ENCODE results near the gene ACBD6.

Gene ACBD6

DNA sequence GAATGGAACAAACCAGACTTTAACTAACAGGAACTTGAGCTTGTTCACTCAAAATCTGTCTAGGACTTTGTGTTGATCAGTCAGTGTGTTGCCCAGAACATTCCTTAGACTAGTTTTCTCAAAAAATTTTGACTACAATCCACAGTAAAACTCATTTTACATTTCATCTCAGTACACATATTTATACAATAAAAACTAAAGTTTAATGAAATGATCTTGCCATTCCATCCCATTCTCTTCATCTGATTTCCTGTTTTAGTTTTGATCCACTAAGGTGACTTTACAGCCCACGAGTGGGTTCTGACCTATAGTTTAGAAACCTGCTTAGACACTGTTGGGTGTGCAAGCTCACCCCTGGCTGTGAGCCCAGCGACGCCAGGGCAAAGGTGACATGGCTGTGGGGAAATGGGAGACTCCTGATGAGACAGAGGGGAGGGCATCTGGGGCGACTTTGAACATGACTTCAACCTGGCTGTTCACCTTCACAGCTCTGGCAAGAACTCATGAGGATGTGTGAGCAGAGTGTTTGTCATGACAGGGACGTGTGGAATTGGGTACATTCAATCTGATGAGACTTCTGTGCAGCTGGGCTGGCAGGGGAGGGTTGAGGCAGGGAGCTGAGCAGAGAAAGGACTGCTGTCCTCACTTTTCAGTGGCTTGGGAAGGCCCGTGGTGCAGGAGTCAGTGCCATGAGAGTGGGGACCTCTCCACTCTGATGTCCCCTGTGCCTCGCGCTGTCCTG is 231.7 kb downstream of the ACBD6 start:
- no peak overlapping the region for H3K27ac ChIP-seq (ENCODE audit: insufficient read depth, low read length, poor library complexity, severe bottlenecking)
- H3K27me3 ChIP-seq (replicated peaks; ENCODE audit: control insufficient read depth, insufficient read depth, low read length, poor library complexity, severe bottlenecking), result no peaks in the 10 kb centered on the region
- no peak overlapping the region for H3K4me3 ChIP-seq (ENCODE audit: insufficient read depth, low read depth, low read length, poor library complexity, severe bottlenecking)
- H3K4me1 ChIP-seq (ENCODE audit: control insufficient read depth, insufficient read depth, low read length, poor library complexity, severe bottlenecking), result no peaks in the 10 kb centered on the region
- no peaks in the 10 kb centered on the region for H3K9me3 ChIP-seq (ENCODE audit: control insufficient read depth, low read length)
- DNase-seq, result no peak
- H3K36me3 ChIP-seq (ENCODE audit: control insufficient read depth, insufficient read depth, low read length), result peaks cover 9% of the 10 kb centered on the region

DNA sequence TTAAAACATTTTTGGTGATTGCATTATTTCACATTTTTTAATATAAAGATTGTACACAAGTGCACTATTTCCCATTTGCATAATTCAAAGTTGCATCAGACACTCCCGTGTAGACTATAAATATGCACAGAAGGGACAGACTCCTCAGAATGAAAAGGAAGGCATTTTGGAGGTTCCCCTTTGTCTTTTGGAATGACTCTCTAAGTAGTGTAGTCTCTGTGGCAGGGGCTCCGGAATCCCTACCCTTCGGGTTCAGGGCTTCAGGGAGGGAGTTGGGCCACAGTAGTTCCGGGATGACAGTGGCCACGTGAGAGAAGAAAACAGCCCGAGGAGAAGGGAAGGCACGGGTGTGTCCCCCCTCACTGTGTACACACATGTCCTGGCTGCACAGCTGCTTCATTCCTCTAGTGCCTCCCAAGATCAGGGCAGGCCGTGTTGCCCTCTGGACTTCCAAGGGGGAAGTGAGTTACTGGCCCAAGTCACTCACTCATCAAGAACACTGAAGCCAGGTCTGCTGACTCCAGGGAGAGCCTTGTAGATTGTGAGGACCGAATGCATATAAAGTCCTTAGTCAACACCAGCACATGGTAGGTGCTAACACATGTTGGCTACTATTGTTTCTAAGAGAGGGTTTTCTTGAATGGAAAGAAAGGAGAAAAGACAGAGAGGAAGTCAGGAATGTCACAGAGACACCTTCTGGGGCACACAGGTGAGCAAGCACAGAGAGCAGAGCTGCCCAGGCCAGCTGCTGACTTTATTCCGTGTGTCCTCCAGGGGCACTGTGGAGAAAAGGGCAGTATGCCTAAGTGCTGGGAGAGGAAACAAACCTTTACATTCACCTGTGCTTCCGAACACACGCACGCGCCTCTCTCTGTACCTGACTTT is 232.5 kb downstream of the ACBD6 start:
- H3K9me3 ChIP-seq (ENCODE audit: control insufficient read depth, low read length), result no peaks in the 10 kb centered on the region
- DNase-seq, result no peak
- H3K36me3 ChIP-seq (ENCODE audit: control insufficient read depth, insufficient read depth, low read length), result peaks cover 2% of the 10 kb centered on the region
- no peak overlapping the region for H3K4me3 ChIP-seq (ENCODE audit: insufficient read depth, low read depth, low read length, poor library complexity, severe bottlenecking)
- no peak overlapping the region for H3K27ac ChIP-seq (ENCODE audit: insufficient read depth, low read length, poor library complexity, severe bottlenecking)
- no peaks in the 10 kb centered on the region for H3K27me3 ChIP-seq (replicated peaks; ENCODE audit: control insufficient read depth, insufficient read depth, low read length, poor library complexity, severe bottlenecking)
- H3K4me1 ChIP-seq (ENCODE audit: control insufficient read depth, insufficient read depth, low read length, poor library complexity, severe bottlenecking), result no peaks in the 10 kb centered on the region

- H3K4me1 ChIP-seq (ENCODE audit: control insufficient read depth, insufficient read depth, low read length, poor library complexity, severe bottlenecking), result no peaks in the 10 kb centered on the region
- no peaks in the 10 kb centered on the region for H3K9me3 ChIP-seq (ENCODE audit: control insufficient read depth, low read length)
- DNase-seq, result no peak
- H3K27me3 ChIP-seq (replicated peaks; ENCODE audit: control insufficient read depth, insufficient read depth, low read length, poor library complexity, severe bottlenecking), result no peaks in the 10 kb centered on the region
- H3K36me3 ChIP-seq (ENCODE audit: control insufficient read depth, insufficient read depth, low read length), result peaks cover under 1% of the 10 kb centered on the region
- H3K4me3 ChIP-seq (ENCODE audit: insufficient read depth, low read depth, low read length, poor library complexity, severe bottlenecking), result no peak overlapping the region
- no peak overlapping the region for H3K27ac ChIP-seq (ENCODE audit: insufficient read depth, low read length, poor library complexity, severe bottlenecking)
Measured at GRCh38 chr1:180268556-180269075, 233.8 kb downstream of the ACBD6 start.

- no peak for DNase-seq
- no peaks in the 10 kb centered on the region for H3K36me3 ChIP-seq (ENCODE audit: control insufficient read depth, insufficient read depth, low read length)
Measured at GRCh38 chr1:180267761-180268555, 234.4 kb downstream of the ACBD6 start.

GRCh38 chr1:180267211-180267561 is 235.2 kb downstream of the ACBD6 start:
- Histone ChIP-seq H3K4me3 (ENCODE audit: insufficient read depth, low read depth, low read length, poor library complexity, severe bottlenecking) (no peak overlapping the region), H3K27ac (ENCODE audit: insufficient read depth, low read length, poor library complexity, severe bottlenecking) (no peak overlapping the region), H3K9me3 (ENCODE audit: control insufficient read depth, low read length) (no peaks in the 10 kb centered on the region), H3K36me3 (ENCODE audit: control insufficient read depth, insufficient read depth, low read length) (no peaks in the 10 kb centered on the region), H3K4me1 (ENCODE audit: control insufficient read depth, insufficient read depth, low read length, poor library complexity, severe bottlenecking) (no peaks in the 10 kb centered on the region), H3K27me3 (replicated peaks; ENCODE audit: control insufficient read depth, insufficient read depth, low read length, poor library complexity, severe bottlenecking) (no peaks in the 10 kb centered on the region)
- DNase-seq, result no peak

More at GRCh38 chr1:180267761-180268555, 234.4 kb downstream of the ACBD6 start:
- no peak overlapping the region for H3K27ac ChIP-seq (ENCODE audit: insufficient read depth, low read length, poor library complexity, severe bottlenecking)
- H3K4me1 ChIP-seq (ENCODE audit: control insufficient read depth, insufficient read depth, low read length, poor library complexity, severe bottlenecking), result no peaks in the 10 kb centered on the region
- H3K4me3 ChIP-seq (ENCODE audit: insufficient read depth, low read depth, low read length, poor library complexity, severe bottlenecking), result no peak overlapping the region
- no peaks in the 10 kb centered on the region for H3K27me3 ChIP-seq (replicated peaks; ENCODE audit: control insufficient read depth, insufficient read depth, low read length, poor library complexity, severe bottlenecking)
- no peaks in the 10 kb centered on the region for H3K9me3 ChIP-seq (ENCODE audit: control insufficient read depth, low read length)

DNA sequence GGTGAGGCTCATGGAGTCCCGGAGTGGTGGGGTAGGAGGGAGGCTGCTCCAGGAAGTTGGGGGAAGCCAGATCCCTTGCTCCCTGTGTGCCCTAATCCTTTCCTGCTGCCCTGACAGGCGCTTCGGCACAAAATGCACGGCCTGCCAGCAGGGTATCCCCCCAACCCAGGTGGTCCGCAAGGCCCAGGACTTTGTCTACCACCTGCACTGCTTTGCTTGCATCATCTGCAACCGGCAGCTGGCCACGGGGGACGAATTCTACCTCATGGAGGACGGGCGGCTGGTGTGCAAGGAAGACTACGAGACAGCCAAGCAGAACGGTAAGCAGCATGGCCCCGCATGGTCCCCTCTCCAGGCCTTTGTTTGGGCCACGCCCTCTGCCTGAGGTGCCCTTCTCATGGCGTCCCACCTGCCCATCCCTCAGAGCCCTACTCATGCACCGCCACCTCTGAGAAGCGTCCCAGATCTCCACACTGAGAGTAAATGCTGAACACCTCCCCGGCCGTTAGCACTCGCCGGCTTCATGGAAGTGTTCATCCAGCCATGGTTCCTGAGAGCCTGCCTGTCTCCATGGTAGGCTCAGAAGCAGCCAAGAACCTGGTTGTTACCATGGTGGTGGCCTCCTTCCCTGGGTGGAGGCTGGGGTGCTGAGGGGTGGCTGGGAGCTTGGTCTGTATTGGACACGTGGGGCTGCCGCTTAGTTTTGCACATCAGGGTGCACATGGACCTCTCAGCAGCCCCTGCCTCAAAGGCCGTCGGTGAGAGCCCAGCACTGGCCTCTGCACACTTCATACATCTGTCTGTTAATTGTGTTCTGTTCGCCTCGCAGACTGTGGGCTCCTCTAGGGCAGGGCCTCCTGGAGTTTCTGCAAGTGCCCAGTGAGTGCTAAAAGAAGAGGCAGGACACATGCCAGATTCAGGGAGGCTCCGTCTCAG is 235.8 kb downstream of the ACBD6 start:
- H3K9me3 ChIP-seq (ENCODE audit: control insufficient read depth, low read length), result no peaks in the 10 kb centered on the region
- no peaks in the 10 kb centered on the region for H3K4me1 ChIP-seq (ENCODE audit: control insufficient read depth, insufficient read depth, low read length, poor library complexity, severe bottlenecking)
- H3K4me3 ChIP-seq (ENCODE audit: insufficient read depth, low read depth, low read length, poor library complexity, severe bottlenecking), result no peak overlapping the region
- no peak overlapping the region for H3K27ac ChIP-seq (ENCODE audit: insufficient read depth, low read length, poor library complexity, severe bottlenecking)
- H3K36me3 ChIP-seq (ENCODE audit: control insufficient read depth, insufficient read depth, low read length), result no peaks in the 10 kb centered on the region
- no peak for DNase-seq
- H3K27me3 ChIP-seq (replicated peaks; ENCODE audit: control insufficient read depth, insufficient read depth, low read length, poor library complexity, severe bottlenecking), result no peaks in the 10 kb centered on the region

DNA sequence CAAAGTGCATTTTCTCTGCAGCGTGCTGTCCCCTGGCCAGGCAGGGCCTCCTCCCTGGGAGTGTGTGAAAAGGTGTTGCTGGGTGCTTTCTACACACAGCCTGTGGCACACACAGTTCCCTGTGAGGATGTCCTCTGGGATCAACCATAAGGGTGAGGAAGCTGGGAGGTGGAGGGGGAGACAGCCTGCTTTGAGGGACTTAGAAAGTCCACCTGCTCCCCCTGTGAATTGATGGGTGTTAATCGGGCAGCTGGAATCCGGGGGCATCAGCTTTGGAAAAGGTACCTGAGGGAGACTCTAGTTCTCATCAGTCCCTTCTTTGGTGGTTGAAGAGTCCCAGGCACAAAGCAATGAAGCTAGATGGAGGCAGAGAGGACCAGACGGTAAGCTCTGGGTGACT is 236.5 kb downstream of the ACBD6 start:
- Histone ChIP-seq H3K27ac (ENCODE audit: insufficient read depth, low read length, poor library complexity, severe bottlenecking) (no peak overlapping the region), H3K27me3 (replicated peaks; ENCODE audit: control insufficient read depth, insufficient read depth, low read length, poor library complexity, severe bottlenecking) (no peaks in the 10 kb centered on the region), H3K9me3 (ENCODE audit: control insufficient read depth, low read length) (no peaks in the 10 kb centered on the region), H3K36me3 (ENCODE audit: control insufficient read depth, insufficient read depth, low read length) (no peaks in the 10 kb centered on the region), H3K4me1 (ENCODE audit: control insufficient read depth, insufficient read depth, low read length, poor library complexity, severe bottlenecking) (no peaks in the 10 kb centered on the region), H3K4me3 (ENCODE audit: insufficient read depth, low read depth, low read length, poor library complexity, severe bottlenecking) (no peak overlapping the region)
- no peak for DNase-seq

DNA sequence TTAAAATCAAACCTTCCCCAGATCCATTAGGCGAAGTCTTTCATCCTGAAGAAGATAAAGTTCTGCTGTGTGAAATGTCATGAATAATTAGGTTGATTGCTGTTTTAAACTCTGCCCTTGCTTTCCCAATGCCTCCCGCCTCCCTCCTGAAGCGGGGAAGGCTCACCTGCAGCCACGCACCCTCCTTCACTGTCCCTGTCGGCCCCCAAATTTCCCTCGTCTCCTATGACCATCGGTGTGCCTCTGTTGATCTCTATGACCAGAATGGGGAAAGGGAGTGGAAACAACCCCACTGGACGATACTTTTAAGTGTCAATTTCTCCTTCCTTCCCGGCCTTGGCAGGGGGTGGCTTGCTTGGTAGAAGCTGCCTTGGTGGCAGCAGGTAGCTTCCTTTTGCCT is 237.2 kb downstream of the ACBD6 start:
- no peaks in the 10 kb centered on the region for H3K27me3 ChIP-seq (replicated peaks; ENCODE audit: control insufficient read depth, insufficient read depth, low read length, poor library complexity, severe bottlenecking)
- no peaks in the 10 kb centered on the region for H3K4me1 ChIP-seq (ENCODE audit: control insufficient read depth, insufficient read depth, low read length, poor library complexity, severe bottlenecking)
- H3K4me3 ChIP-seq (ENCODE audit: insufficient read depth, low read depth, low read length, poor library complexity, severe bottlenecking), result no peak overlapping the region
- H3K36me3 ChIP-seq (ENCODE audit: control insufficient read depth, insufficient read depth, low read length), result no peaks in the 10 kb centered on the region
- H3K27ac ChIP-seq (ENCODE audit: insufficient read depth, low read length, poor library complexity, severe bottlenecking), result no peak overlapping the region
- no peak for DNase-seq
- no peaks in the 10 kb centered on the region for H3K9me3 ChIP-seq (ENCODE audit: control insufficient read depth, low read length)

DNA sequence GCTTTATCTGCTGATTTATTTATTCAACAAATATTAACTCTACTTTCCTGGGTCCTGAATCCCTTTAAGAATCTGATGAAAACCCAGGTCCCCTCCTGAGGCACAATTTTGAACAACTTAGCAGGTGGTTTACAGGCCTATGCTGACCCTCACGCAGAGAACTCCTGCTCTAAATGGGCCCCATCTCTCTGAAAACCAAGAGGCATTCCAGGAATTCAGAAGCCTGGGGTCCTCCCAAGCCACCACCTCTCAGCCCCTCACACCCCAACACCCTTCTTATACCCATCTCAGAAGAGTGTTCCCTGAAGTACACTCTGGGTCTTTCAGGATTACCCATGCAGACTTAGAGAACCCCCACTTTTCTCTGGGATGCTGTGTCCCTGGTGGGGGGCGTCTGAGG is 237.8 kb downstream of the ACBD6 start:
- no peaks in the 10 kb centered on the region for H3K4me1 ChIP-seq (ENCODE audit: control insufficient read depth, insufficient read depth, low read length, poor library complexity, severe bottlenecking)
- H3K27ac ChIP-seq (ENCODE audit: insufficient read depth, low read length, poor library complexity, severe bottlenecking), result no peak overlapping the region
- H3K4me3 ChIP-seq (ENCODE audit: insufficient read depth, low read depth, low read length, poor library complexity, severe bottlenecking), result no peak overlapping the region
- no peaks in the 10 kb centered on the region for H3K27me3 ChIP-seq (replicated peaks; ENCODE audit: control insufficient read depth, insufficient read depth, low read length, poor library complexity, severe bottlenecking)
- DNase-seq, result no peak
- H3K36me3 ChIP-seq (ENCODE audit: control insufficient read depth, insufficient read depth, low read length), result no peaks in the 10 kb centered on the region
- no peaks in the 10 kb centered on the region for H3K9me3 ChIP-seq (ENCODE audit: control insufficient read depth, low read length)
